PFSK-1 (cell line): ENCODE results near the gene CENPA.

Source experiments
- FOXP2 ChIP-seq: optimal IDR thresholded peaks from 2 replicates; pipeline ENCODE3; 2011; ENCODE audit warnings: borderline replicate concordance, control low read depth, inconsistent platforms; ENCODE audit not compliant: insufficient read depth; ENCODE audit errors: extremely low read length, extremely low read depth
- POLR2AphosphoS5 ChIP-seq: IDR thresholded peaks from 2 replicates; pipeline ENCODE4 v1.6.1; 2012; ENCODE audit warnings: low read depth, mild to moderate bottlenecking, control low read depth, low read length, moderate library complexity
- SIN3A ChIP-seq: IDR thresholded peaks from 2 replicates; pipeline ENCODE4 v1.6.1; 2012; ENCODE audit warnings: mild to moderate bottlenecking, low read length, moderate library complexity, borderline replicate concordance; ENCODE audit not compliant: insufficient read depth
- TAF1 ChIP-seq: IDR thresholded peaks from 2 replicates; pipeline ENCODE4 v1.6.1; 2012; ENCODE audit warnings: low read length, control low read depth, borderline replicate concordance; ENCODE audit not compliant: insufficient read depth
- TF ChIP-seq, protein P1 (sequence below), 2 experiments: IDR thresholded peaks; 2 replicates each; pipeline versions ENCODE4 v1.6.1 to v1.8.0; 2011 to 2012; ENCODE audit warnings: low read depth in 2 of 2, low read length in 2 of 2, control low read depth in 1 of 2, inconsistent platforms in 1 of 2, mild to moderate bottlenecking in 1 of 2, moderate library complexity in 1 of 2; ENCODE audit not compliant: insufficient read depth in 1 of 2

Gene CENPA

DNA sequence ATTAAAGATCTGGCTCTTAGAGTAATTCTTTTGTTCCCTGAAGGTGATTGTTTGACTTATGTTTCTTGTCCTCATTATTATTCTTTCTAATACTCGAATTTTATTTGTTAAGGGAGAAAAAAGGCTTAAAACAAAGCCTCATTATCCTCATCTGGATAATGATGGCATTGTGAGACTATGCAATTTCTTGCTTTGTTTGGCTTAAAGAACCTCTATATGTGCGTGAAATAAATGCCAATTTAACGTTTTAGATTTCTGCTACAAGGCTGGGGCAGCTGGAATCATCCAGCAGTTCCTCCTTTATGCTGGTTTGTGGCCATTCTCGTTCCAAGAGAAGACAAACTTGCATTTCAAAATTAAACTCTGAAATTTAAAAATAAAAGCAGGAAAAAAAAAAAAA, 57.2 kb downstream of the CENPA start:
- TF ChIP-seq POLR2AphosphoS5 (no peak), FOXP2 (no peak), TAF1 (no peak), SIN3A (no peak)
- TF ChIP-seq, protein P1, sequence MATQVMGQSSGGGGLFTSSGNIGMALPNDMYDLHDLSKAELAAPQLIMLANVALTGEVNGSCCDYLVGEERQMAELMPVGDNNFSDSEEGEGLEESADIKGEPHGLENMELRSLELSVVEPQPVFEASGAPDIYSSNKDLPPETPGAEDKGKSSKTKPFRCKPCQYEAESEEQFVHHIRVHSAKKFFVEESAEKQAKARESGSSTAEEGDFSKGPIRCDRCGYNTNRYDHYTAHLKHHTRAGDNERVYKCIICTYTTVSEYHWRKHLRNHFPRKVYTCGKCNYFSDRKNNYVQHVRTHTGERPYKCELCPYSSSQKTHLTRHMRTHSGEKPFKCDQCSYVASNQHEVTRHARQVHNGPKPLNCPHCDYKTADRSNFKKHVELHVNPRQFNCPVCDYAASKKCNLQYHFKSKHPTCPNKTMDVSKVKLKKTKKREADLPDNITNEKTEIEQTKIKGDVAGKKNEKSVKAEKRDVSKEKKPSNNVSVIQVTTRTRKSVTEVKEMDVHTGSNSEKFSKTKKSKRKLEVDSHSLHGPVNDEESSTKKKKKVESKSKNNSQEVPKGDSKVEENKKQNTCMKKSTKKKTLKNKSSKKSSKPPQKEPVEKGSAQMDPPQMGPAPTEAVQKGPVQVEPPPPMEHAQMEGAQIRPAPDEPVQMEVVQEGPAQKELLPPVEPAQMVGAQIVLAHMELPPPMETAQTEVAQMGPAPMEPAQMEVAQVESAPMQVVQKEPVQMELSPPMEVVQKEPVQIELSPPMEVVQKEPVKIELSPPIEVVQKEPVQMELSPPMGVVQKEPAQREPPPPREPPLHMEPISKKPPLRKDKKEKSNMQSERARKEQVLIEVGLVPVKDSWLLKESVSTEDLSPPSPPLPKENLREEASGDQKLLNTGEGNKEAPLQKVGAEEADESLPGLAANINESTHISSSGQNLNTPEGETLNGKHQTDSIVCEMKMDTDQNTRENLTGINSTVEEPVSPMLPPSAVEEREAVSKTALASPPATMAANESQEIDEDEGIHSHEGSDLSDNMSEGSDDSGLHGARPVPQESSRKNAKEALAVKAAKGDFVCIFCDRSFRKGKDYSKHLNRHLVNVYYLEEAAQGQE (IDR thresholded peaks at IDR 0.05; ENCODE audit: insufficient read depth in 1 of 2, low read depth in 2 of 2, low read length in 2 of 2): no peak
